ENCODE data around the gene BRF1. TPM values are rescaled to one million over a fixed set of nuclear protein-coding genes. Genes with fewer than 3 reads are reported as not detected.

Gene BRF1
- total RNA-seq, 1 experiment from 2014 or later: 41.2 TPM

DNA sequence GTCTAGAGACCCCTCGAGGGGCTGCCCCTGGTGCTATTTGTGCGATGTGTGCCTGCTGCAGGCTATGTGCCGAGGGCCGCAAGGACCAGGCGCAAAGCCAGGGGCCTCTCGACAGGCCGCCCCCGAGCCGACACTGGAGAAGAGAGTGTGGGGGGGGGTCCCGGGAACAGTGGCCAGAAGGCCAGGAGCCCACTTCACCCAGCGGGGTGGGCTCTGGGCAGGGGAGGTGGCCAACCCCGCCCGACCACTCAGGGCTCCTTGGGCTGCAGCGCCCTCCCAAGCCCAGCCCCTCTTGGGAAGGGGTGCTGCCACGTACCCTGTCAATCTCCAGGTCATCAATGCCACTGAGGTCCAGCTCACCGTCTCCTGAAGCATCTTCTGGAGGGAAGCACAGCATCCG, 81.0 kb downstream of the BRF1 start:
- no peak for DNase-seq (ENCODE audit: low read depth, low spot score)
- Histone ChIP-seq H2AFZ (ENCODE audit: low read depth, low read length, poor library complexity, severe bottlenecking) (no peak overlapping the region), H3K27ac (ENCODE audit: low read depth, low read length) (no peak overlapping the region), H3K79me2 (ENCODE audit: insufficient read depth, low read length) (no peaks in the 10 kb centered on the region), H3K4me2 (ENCODE audit: low read length) (no peak overlapping the region), H3K9me2 (ENCODE audit: insufficient read depth) (no peaks in the 10 kb centered on the region), H3K27me3 (ENCODE audit: insufficient read depth, low read length) (no peaks in the 10 kb centered on the region), H3K9ac (ENCODE audit: low read length) (no peak overlapping the region), H3K4me3 (replicated peaks in 1 of 2; ENCODE audit: low read depth in 1 of 2, low read length in 2 of 2) (no peak overlapping the region), H3K36me3 (ENCODE audit: control insufficient read depth in 1 of 2, insufficient read depth in 2 of 2, low read length in 2 of 2) (peaks cover 7 to 10% of the 10 kb centered on the region in 2 experiments; a peak in 3 of 4 replicates), H4K20me1 (ENCODE audit: insufficient read depth) (no peaks in the 10 kb centered on the region), H3K9me3 (ENCODE audit: control insufficient read depth in 1 of 2, insufficient read depth in 1 of 2, low read depth in 1 of 2, low read length in 2 of 2) (no peaks in the 10 kb centered on the region), H3K4me1 (ENCODE audit: control insufficient read depth in 1 of 2, insufficient read depth in 2 of 2, low read length in 2 of 2) (no peaks in the 10 kb centered on the region)
- RAD21 ChIA-PET (ENCODE audit: low non-redundant PET in 1 of 2, low total read pairs in 2 of 2, uncharacterized antibody in 2 of 2, unreplicated experiment in 2 of 2): no interaction called here
- POLR2A ChIA-PET: no interaction called here
- CTCF ChIA-PET: no interaction called here
- intact Hi-C loops (cut with micrococcal nuclease): no loop called here
- TF ChIP-seq SRF (IDR thresholded peaks at IDR 0.05; ENCODE audit: low read depth) (no peak), EZH2 (IDR thresholded peaks at IDR 0.05) (no peak), SP1 (IDR thresholded peaks at IDR 0.05; ENCODE audit: low read depth) (no peak), SIN3A (IDR thresholded peaks at IDR 0.05; ENCODE audit: low read depth) (no peak), FOSL1 (IDR thresholded peaks at IDR 0.05; ENCODE audit: low read depth) (no peak), JUND (IDR thresholded peaks at IDR 0.05) (no peak), YY1 (IDR thresholded peaks at IDR 0.05; ENCODE audit: extremely low read depth, insufficient replicate concordance, low read depth, low read length) (no peak), CBX3 (IDR thresholded peaks at IDR 0.05; ENCODE audit: low read depth) (no peak), ZFX (IDR thresholded peaks at IDR 0.05) (no peak), POLR2AphosphoS5 (IDR thresholded peaks at IDR 0.05; ENCODE audit: low read depth, low read length) (no peak), CEBPB (IDR thresholded peaks at IDR 0.05; ENCODE audit: low read depth) (no peak), POLR2A (IDR thresholded peaks at IDR 0.05; ENCODE audit: borderline replicate concordance, extremely low read depth, insufficient read depth, insufficient read length) (no peak), EZH2phosphoT487 (IDR thresholded peaks at IDR 0.05; ENCODE audit: borderline replicate concordance) (no peak)
- TF ChIP-seq, protein P1, sequence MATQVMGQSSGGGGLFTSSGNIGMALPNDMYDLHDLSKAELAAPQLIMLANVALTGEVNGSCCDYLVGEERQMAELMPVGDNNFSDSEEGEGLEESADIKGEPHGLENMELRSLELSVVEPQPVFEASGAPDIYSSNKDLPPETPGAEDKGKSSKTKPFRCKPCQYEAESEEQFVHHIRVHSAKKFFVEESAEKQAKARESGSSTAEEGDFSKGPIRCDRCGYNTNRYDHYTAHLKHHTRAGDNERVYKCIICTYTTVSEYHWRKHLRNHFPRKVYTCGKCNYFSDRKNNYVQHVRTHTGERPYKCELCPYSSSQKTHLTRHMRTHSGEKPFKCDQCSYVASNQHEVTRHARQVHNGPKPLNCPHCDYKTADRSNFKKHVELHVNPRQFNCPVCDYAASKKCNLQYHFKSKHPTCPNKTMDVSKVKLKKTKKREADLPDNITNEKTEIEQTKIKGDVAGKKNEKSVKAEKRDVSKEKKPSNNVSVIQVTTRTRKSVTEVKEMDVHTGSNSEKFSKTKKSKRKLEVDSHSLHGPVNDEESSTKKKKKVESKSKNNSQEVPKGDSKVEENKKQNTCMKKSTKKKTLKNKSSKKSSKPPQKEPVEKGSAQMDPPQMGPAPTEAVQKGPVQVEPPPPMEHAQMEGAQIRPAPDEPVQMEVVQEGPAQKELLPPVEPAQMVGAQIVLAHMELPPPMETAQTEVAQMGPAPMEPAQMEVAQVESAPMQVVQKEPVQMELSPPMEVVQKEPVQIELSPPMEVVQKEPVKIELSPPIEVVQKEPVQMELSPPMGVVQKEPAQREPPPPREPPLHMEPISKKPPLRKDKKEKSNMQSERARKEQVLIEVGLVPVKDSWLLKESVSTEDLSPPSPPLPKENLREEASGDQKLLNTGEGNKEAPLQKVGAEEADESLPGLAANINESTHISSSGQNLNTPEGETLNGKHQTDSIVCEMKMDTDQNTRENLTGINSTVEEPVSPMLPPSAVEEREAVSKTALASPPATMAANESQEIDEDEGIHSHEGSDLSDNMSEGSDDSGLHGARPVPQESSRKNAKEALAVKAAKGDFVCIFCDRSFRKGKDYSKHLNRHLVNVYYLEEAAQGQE (IDR thresholded peaks at IDR 0.05; ENCODE audit: low read depth): no peak
- TF ChIP-seq, protein P2, sequence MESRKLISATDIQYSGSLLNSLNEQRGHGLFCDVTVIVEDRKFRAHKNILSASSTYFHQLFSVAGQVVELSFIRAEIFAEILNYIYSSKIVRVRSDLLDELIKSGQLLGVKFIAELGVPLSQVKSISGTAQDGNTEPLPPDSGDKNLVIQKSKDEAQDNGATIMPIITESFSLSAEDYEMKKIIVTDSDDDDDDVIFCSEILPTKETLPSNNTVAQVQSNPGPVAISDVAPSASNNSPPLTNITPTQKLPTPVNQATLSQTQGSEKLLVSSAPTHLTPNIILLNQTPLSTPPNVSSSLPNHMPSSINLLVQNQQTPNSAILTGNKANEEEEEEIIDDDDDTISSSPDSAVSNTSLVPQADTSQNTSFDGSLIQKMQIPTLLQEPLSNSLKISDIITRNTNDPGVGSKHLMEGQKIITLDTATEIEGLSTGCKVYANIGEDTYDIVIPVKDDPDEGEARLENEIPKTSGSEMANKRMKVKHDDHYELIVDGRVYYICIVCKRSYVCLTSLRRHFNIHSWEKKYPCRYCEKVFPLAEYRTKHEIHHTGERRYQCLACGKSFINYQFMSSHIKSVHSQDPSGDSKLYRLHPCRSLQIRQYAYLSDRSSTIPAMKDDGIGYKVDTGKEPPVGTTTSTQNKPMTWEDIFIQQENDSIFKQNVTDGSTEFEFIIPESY (IDR thresholded peaks at IDR 0.05; ENCODE audit: extremely low read depth, insufficient replicate concordance, low read length): no peak
- TF ChIP-seq, protein P3, sequence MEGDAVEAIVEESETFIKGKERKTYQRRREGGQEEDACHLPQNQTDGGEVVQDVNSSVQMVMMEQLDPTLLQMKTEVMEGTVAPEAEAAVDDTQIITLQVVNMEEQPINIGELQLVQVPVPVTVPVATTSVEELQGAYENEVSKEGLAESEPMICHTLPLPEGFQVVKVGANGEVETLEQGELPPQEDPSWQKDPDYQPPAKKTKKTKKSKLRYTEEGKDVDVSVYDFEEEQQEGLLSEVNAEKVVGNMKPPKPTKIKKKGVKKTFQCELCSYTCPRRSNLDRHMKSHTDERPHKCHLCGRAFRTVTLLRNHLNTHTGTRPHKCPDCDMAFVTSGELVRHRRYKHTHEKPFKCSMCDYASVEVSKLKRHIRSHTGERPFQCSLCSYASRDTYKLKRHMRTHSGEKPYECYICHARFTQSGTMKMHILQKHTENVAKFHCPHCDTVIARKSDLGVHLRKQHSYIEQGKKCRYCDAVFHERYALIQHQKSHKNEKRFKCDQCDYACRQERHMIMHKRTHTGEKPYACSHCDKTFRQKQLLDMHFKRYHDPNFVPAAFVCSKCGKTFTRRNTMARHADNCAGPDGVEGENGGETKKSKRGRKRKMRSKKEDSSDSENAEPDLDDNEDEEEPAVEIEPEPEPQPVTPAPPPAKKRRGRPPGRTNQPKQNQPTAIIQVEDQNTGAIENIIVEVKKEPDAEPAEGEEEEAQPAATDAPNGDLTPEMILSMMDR (IDR thresholded peaks at IDR 0.05 in 2 of 3, conservative IDR thresholded peaks at IDR 0.05 in 1 of 3; ENCODE audit: borderline replicate concordance in 1 of 3, insufficient read depth in 1 of 3, low read depth in 2 of 3, low read length in 2 of 3): no peak
- TF ChIP-seq, protein P4, sequence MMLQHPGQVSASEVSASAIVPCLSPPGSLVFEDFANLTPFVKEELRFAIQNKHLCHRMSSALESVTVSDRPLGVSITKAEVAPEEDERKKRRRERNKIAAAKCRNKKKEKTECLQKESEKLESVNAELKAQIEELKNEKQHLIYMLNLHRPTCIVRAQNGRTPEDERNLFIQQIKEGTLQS (IDR thresholded peaks at IDR 0.05): no peak
- TF ChIP-seq, protein P5, sequence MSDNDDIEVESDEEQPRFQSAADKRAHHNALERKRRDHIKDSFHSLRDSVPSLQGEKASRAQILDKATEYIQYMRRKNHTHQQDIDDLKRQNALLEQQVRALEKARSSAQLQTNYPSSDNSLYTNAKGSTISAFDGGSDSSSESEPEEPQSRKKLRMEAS (IDR thresholded peaks at IDR 0.05): no peak
- ATAC-seq: no peak
- no TSS peak for BruUV-seq (replicated peaks)

All from HCT116 (cell line).